ENCODE measurements around the gene HOXB8.

Gene HOXB8

GRCh38 chr17:48596735-48597527 lies 18.2 kb downstream of the HOXB8 start:
- in situ Hi-C loops (cut with MboI; ENCODE audit: low sequenced_read_pairs), result no loop called here

GRCh38 chr17:48596000-48596734 lies 18.9 kb downstream of the HOXB8 start:
- in situ Hi-C loops (cut with MboI; ENCODE audit: low sequenced_read_pairs), result no loop called here

GRCh38 chr17:48595278-48595999 lies 19.7 kb downstream of the HOXB8 start:
- in situ Hi-C loops (cut with MboI; ENCODE audit: low sequenced_read_pairs), result no loop called here

- in situ Hi-C loops (cut with MboI; ENCODE audit: low sequenced_read_pairs), result no loop called here
Observed at GRCh38 chr17:48594538-48595277, 20.4 kb downstream of the HOXB8 start.

- in situ Hi-C loops (cut with MboI; ENCODE audit: low sequenced_read_pairs), result no loop called here
Observed at GRCh38 chr17:48593840-48594537, 21.1 kb downstream of the HOXB8 start.

GRCh38 chr17:48593126-48593829 lies 21.8 kb downstream of the HOXB8 start, which contains the start of gene HOXB5:
Gene HOXB5, minus strand, starts transcription at chr17:48593779. Its CDS starts 97 bp downstream, at chr17:48593682.
- in situ Hi-C loops (cut with MboI; ENCODE audit: low sequenced_read_pairs), result no loop called here

- in situ Hi-C loops (cut with MboI; ENCODE audit: low sequenced_read_pairs), result no loop called here
Observed at GRCh38 chr17:48592577-48592976, 22.5 kb downstream of the HOXB8 start.

GRCh38 chr17:48592057-48592514 lies 23.0 kb downstream of the HOXB8 start:
- in situ Hi-C loops (cut with MboI; ENCODE audit: low sequenced_read_pairs), result no loop called here

GRCh38 chr17:48591255-48592056 lies 23.6 kb downstream of the HOXB8 start:
- in situ Hi-C loops (cut with MboI; ENCODE audit: low sequenced_read_pairs), result no loop called here

GRCh38 chr17:48590607-48591161 lies 24.4 kb downstream of the HOXB8 start:
- in situ Hi-C loops (cut with MboI; ENCODE audit: low sequenced_read_pairs), result no loop called here

- in situ Hi-C loops (cut with MboI; ENCODE audit: low sequenced_read_pairs), result no loop called here
Observed at GRCh38 chr17:48589831-48590606, 25.1 kb downstream of the HOXB8 start, which contains the start of gene HOXB3. Gene HOXB3, minus strand, starts transcription at chr17:48590241. Its CDS starts 37,767 bp downstream, at chr17:48552474.

- in situ Hi-C loops (cut with MboI; ENCODE audit: low sequenced_read_pairs), result no loop called here
Observed at GRCh38 chr17:48589060-48589830, 25.8 kb downstream of the HOXB8 start.

GRCh38 chr17:48588528-48588927 lies 26.6 kb downstream of the HOXB8 start:
- in situ Hi-C loops (cut with MboI; ENCODE audit: low sequenced_read_pairs), result no loop called here

GRCh38 chr17:48588074-48588415 lies 27.0 kb downstream of the HOXB8 start:
- in situ Hi-C loops (cut with MboI; ENCODE audit: low sequenced_read_pairs), result no loop called here

- in situ Hi-C loops (cut with MboI; ENCODE audit: low sequenced_read_pairs), result no loop called here
Observed at GRCh38 chr17:48587276-48588073, 27.6 kb downstream of the HOXB8 start.
